Measurements from ENCODE around the gene KCTD15.

KCTD15 gene

DNA sequence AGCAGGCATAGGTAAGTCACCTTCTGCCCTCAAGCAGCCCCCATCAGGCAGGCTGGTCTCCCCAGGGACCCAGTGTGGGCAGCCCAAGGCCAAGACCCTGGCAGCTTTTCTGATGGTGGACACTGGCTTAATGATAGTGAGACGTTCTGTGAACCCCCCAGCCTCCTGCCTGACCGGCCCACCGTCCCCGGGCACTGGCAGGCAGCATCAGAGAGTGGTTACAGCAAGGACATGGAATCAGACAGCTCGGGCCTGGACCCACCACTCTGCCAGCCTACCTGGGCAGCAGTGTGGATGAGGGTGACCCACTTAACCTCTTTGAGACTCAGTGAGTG is 45.3 kb upstream of the KCTD15 start:
- no peak for TF ChIP-seq EZH2phosphoT487 (IDR thresholded peaks at IDR 0.05; ENCODE audit: borderline replicate concordance)
- TF ChIP-seq, protein P1, sequence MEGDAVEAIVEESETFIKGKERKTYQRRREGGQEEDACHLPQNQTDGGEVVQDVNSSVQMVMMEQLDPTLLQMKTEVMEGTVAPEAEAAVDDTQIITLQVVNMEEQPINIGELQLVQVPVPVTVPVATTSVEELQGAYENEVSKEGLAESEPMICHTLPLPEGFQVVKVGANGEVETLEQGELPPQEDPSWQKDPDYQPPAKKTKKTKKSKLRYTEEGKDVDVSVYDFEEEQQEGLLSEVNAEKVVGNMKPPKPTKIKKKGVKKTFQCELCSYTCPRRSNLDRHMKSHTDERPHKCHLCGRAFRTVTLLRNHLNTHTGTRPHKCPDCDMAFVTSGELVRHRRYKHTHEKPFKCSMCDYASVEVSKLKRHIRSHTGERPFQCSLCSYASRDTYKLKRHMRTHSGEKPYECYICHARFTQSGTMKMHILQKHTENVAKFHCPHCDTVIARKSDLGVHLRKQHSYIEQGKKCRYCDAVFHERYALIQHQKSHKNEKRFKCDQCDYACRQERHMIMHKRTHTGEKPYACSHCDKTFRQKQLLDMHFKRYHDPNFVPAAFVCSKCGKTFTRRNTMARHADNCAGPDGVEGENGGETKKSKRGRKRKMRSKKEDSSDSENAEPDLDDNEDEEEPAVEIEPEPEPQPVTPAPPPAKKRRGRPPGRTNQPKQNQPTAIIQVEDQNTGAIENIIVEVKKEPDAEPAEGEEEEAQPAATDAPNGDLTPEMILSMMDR (conservative IDR thresholded peaks at IDR 0.05; ENCODE audit: low read length): no peak
- Histone ChIP-seq H3K9me2 (replicated peaks; ENCODE audit: low read depth, low read length) (no peaks in the 10 kb centered on the region), H3K4me3 (ENCODE audit: low read length, poor library complexity, severe bottlenecking) (no peak overlapping the region)

DNA sequence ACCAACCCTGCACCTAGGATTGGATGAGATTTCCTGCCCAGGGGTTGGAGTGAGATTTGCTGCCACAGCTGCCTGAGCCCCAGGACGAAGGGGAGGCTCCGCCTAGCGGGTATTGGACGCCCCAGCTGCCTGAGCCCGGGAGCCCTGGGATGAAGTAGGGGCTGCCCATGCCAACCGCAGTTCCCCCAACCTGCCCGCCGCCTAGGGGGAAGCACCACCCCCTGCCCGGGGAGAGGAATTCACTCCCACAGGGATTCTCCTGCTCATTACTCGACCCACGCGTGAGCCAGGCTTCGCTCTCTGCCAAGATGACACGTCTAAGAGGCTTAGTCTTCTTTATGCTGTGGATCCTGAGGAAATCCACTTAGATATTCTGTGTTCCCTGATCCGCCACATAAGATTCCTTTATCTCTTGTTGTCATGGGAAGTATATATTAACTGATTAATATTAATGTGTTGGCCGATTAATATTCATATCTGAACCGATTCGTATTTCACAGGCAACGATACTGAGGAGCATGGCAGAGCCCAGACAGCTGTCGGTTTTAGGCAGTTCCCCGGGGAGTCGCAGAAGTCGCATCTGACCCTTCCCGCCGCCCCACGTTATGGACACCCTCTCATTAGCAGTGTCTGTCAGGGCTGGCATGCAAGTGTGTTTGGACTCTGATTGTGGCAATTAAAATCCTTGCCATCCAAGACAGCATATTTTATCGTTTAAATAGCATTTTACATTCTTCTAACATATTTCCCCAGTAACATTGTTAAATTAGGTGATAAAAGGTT is 44.5 kb upstream of the KCTD15 start:
- TF ChIP-seq, protein P1 (conservative IDR thresholded peaks at IDR 0.05; ENCODE audit: low read length): no peak
- TF ChIP-seq EZH2phosphoT487 (IDR thresholded peaks at IDR 0.05; ENCODE audit: borderline replicate concordance): no peak
- no peaks in the 10 kb centered on the region for H3F3A ChIP-seq (ENCODE audit: low read depth)
- no peaks in the 10 kb centered on the region for H3K36me3 ChIP-seq (ENCODE audit: insufficient read depth, low read length)
- no peak overlapping the region for H3K4me3 ChIP-seq (ENCODE audit: low read length, poor library complexity, severe bottlenecking)
- no peak overlapping the region for H3K9ac ChIP-seq (ENCODE audit: low read depth, low read length, poor library complexity, severe bottlenecking)
- no peaks in the 10 kb centered on the region for H3K27me3 ChIP-seq (ENCODE audit: insufficient read depth, low read length, poor library complexity, severe bottlenecking)
- no peaks in the 10 kb centered on the region for H3K9me3 ChIP-seq (ENCODE audit: insufficient read depth, low read depth, low read length)
- H3K4me1 ChIP-seq (ENCODE audit: insufficient read depth, low read length, poor library complexity, severe bottlenecking): no peaks in the 10 kb centered on the region
- H3K4me2 ChIP-seq (ENCODE audit: low read depth, low read length, poor library complexity, severe bottlenecking): no peak overlapping the region
- H2AFZ ChIP-seq (ENCODE audit: low read length): no peak overlapping the region
- H4K20me1 ChIP-seq (ENCODE audit: insufficient read depth, low read length, poor library complexity, severe bottlenecking): no peaks in the 10 kb centered on the region
- no peaks in the 10 kb centered on the region for H3K79me2 ChIP-seq (ENCODE audit: insufficient read depth, low read length)
- H3K9me2 ChIP-seq (replicated peaks; ENCODE audit: low read depth, low read length): no peaks in the 10 kb centered on the region

More for the DNA sequence above, 45.3 kb upstream of the KCTD15 start:
- H3F3A ChIP-seq (ENCODE audit: low read depth): no peaks in the 10 kb centered on the region
- H3K9ac ChIP-seq (ENCODE audit: low read depth, low read length, poor library complexity, severe bottlenecking): no peak overlapping the region
- H3K27me3 ChIP-seq (ENCODE audit: insufficient read depth, low read length, poor library complexity, severe bottlenecking): no peaks in the 10 kb centered on the region
- H3K4me1 ChIP-seq (ENCODE audit: insufficient read depth, low read length, poor library complexity, severe bottlenecking): no peaks in the 10 kb centered on the region
- H3K79me2 ChIP-seq (ENCODE audit: insufficient read depth, low read length): no peaks in the 10 kb centered on the region
- no peak overlapping the region for H3K4me2 ChIP-seq (ENCODE audit: low read depth, low read length, poor library complexity, severe bottlenecking)
- no peak overlapping the region for H2AFZ ChIP-seq (ENCODE audit: low read length)
- no peaks in the 10 kb centered on the region for H3K36me3 ChIP-seq (ENCODE audit: insufficient read depth, low read length)
- H4K20me1 ChIP-seq (ENCODE audit: insufficient read depth, low read length, poor library complexity, severe bottlenecking): no peaks in the 10 kb centered on the region
- no peaks in the 10 kb centered on the region for H3K9me3 ChIP-seq (ENCODE audit: insufficient read depth, low read depth, low read length)

DNA sequence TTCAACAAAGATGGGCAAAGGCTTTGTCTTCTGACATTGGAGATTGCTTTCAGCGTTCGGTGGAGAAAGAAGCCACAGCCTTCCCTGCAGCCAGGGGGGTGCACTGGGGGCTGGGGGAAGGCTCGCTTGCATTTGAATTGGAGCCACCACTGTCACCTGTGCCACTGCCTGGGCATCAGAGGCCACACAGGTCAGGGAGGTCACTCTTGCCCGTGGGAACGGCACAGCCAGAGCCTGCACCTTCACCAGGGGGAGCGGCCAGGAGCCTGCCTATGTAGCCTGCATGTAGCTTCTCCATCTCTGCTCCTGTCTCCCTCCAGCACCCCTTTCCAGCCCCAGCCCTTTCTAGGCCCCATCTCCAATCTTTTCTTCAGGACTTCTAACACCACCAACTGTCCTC is 43.7 kb upstream of the KCTD15 start:
- no peak overlapping the region for H3K9ac ChIP-seq (ENCODE audit: low read depth, low read length, poor library complexity, severe bottlenecking)
- H3K9me2 ChIP-seq (replicated peaks; ENCODE audit: low read depth, low read length): no peaks in the 10 kb centered on the region
- no peaks in the 10 kb centered on the region for H3K79me2 ChIP-seq (ENCODE audit: insufficient read depth, low read length)
- H4K20me1 ChIP-seq (ENCODE audit: insufficient read depth, low read length, poor library complexity, severe bottlenecking): no peaks in the 10 kb centered on the region
- H3F3A ChIP-seq (ENCODE audit: low read depth): no peaks in the 10 kb centered on the region
- TF ChIP-seq, protein P1 (conservative IDR thresholded peaks at IDR 0.05; ENCODE audit: low read length): no peak
- TF ChIP-seq EZH2phosphoT487 (IDR thresholded peaks at IDR 0.05; ENCODE audit: borderline replicate concordance): no peak
- H3K4me1 ChIP-seq (ENCODE audit: insufficient read depth, low read length, poor library complexity, severe bottlenecking): no peaks in the 10 kb centered on the region
- no peak overlapping the region for H3K4me2 ChIP-seq (ENCODE audit: low read depth, low read length, poor library complexity, severe bottlenecking)
- no peaks in the 10 kb centered on the region for H3K36me3 ChIP-seq (ENCODE audit: insufficient read depth, low read length)
- H3K9me3 ChIP-seq (ENCODE audit: insufficient read depth, low read depth, low read length): no peaks in the 10 kb centered on the region
- H2AFZ ChIP-seq (ENCODE audit: low read length): no peak overlapping the region
- H3K4me3 ChIP-seq (ENCODE audit: low read length, poor library complexity, severe bottlenecking): no peak overlapping the region
- H3K27me3 ChIP-seq (ENCODE audit: insufficient read depth, low read length, poor library complexity, severe bottlenecking): no peaks in the 10 kb centered on the region

Measured in Loucy (cell line).